NCI-H1092 (cell line): Measurements from ENCODE around the gene TICAM2.

Experiments
- DNase-seq: peaks from one replicate; lab custom pipeline; 2025; lab: John Stamatoyannopoulos, UW

The TICAM2 gene

GRCh38 chr5:115568668-115569067, 33.6 kb downstream of the TICAM2 start:
- DNase-seq: no peak

- no peak for DNase-seq
Measured at GRCh38 chr5:115565233-115565632, 37.0 kb downstream of the TICAM2 start.

- DNase-seq: no peak
Measured at GRCh38 chr5:115561176-115561575, 41.1 kb downstream of the TICAM2 start.

GRCh38 chr5:115559524-115559923, 42.8 kb downstream of the TICAM2 start:
- DNase-seq: no peak

GRCh38 chr5:115558388-115558956, 43.8 kb downstream of the TICAM2 start:
- DNase-seq: no peak

- no peak for DNase-seq
Measured at GRCh38 chr5:115557667-115558387, 44.5 kb downstream of the TICAM2 start.

- no peak for DNase-seq
Measured at GRCh38 chr5:115556276-115556675, 46.0 kb downstream of the TICAM2 start.

- no peak for DNase-seq
Measured at GRCh38 chr5:115555084-115555633, 47.1 kb downstream of the TICAM2 start.

GRCh38 chr5:115553082-115553481, 49.2 kb downstream of the TICAM2 start:
- DNase-seq: no peak

- DNase-seq: no peak
Measured at GRCh38 chr5:115551415-115551814, 50.9 kb downstream of the TICAM2 start.

GRCh38 chr5:115549154-115549553, 53.1 kb downstream of the TICAM2 start:
- DNase-seq: no peak

- DNase-seq: no peak
Measured at GRCh38 chr5:115548683-115549082, 53.6 kb downstream of the TICAM2 start.

- DNase-seq: no peak
Measured at GRCh38 chr5:115545351-115545882, 56.9 kb downstream of the TICAM2 start.

- peak; percentile 87 for DNase-seq
Measured at GRCh38 chr5:115544436-115545350, 57.6 kb downstream of the TICAM2 start, which contains the start of gene FEM1C. TSS of gene FEM1C (minus strand) at chr5:115544775. CDS start at chr5:115543493, 1,282 bp downstream.

GRCh38 chr5:115544043-115544435, 58.2 kb downstream of the TICAM2 start:
- no peak for DNase-seq

GRCh38 chr5:115543365-115544042, 58.8 kb downstream of the TICAM2 start:
- DNase-seq: no peak

- no peak for DNase-seq
Measured at GRCh38 chr5:115542651-115543364, 59.5 kb downstream of the TICAM2 start.

GRCh38 chr5:115542086-115542485, 60.2 kb downstream of the TICAM2 start:
- DNase-seq: no peak

GRCh38 chr5:115541611-115542010, 60.7 kb downstream of the TICAM2 start:
- no peak for DNase-seq

- DNase-seq: no peak
Measured at GRCh38 chr5:115535479-115536035, 66.7 kb downstream of the TICAM2 start.

GRCh38 chr5:115532517-115532916, 69.8 kb downstream of the TICAM2 start:
- DNase-seq: no peak
